ENCODE measurements around the gene TMPRSS7.
A peak's percentile ranks its signal among the peaks of the same experiment; 100 is the strongest.

Gene TMPRSS7

GRCh38 chr3:112000367-112000771, 34.2 kb upstream of the TMPRSS7 start:
- POLR2A ChIA-PET (ENCODE audit: low non-redundant PET) = no interaction called here
- TF ChIP-seq CTCF (conservative IDR thresholded peaks at IDR 0.05; ENCODE audit: low read depth) = no peak
- H3K27ac ChIP-seq = no peak overlapping the region
- CTCF ChIA-PET = no interaction called here
- no peak for DNase-seq (ENCODE audit: low spot score)

GRCh38 chr3:112000966-112001365, 33.6 kb upstream of the TMPRSS7 start:
- ChIA-PET POLR2A (ENCODE audit: low non-redundant PET) (no interaction called here), CTCF (interaction anchor here (0.6 kb wide), 1 partner anchor 223 kb away, joined by 3 read pairs; no protein-coding TSS in a partner anchor)

DNA sequence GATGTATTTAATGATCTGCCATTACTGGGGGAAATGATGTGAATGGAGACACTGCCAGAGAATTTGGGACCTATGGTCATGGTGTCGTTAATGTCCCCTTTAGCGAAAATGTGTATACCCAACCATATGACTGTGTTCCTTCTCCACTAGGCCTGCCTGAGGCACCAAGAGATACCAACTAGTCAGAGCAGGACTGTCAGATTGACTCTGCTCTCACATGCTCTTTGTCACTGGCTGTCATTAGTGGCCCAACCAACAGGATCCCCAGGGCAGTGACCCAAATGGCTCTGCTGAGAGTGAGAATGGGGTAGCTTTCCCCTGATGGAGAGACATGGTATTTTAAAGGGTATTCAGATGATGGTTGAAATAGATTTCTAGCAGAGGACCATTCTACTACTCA, 33.0 kb upstream of the TMPRSS7 start:
- ChIA-PET CTCF (interaction anchor here (0.6 kb wide), 1 partner anchor 224 kb away, joined by 3 read pairs; no protein-coding TSS in a partner anchor), POLR2A (ENCODE audit: low non-redundant PET) (no interaction called here)
- no peak overlapping the region for H3K27ac ChIP-seq
- no peak for TF ChIP-seq CTCF (conservative IDR thresholded peaks at IDR 0.05; ENCODE audit: low read depth)
- DNase-seq (ENCODE audit: low spot score) = no peak

More at GRCh38 chr3:112000966-112001365, 33.6 kb upstream of the TMPRSS7 start:
- DNase-seq (ENCODE audit: low spot score) = no peak
- no peak overlapping the region for H3K27ac ChIP-seq
- no peak for TF ChIP-seq CTCF (conservative IDR thresholded peaks at IDR 0.05; ENCODE audit: low read depth)

- TF ChIP-seq CTCF (conservative IDR thresholded peaks at IDR 0.05; ENCODE audit: low read depth) = no peak
- ChIA-PET CTCF (no interaction called here), POLR2A (ENCODE audit: low non-redundant PET) (interaction anchor here (0.6 kb wide), 1 partner anchor 500 kb away, joined by 4 read pairs; no protein-coding TSS in a partner anchor)
- peak; percentile 54 for DNase-seq (ENCODE audit: low spot score)
- H3K27ac ChIP-seq = no peak overlapping the region
Measured at GRCh38 chr3:112002096-112002971, 32.2 kb upstream of the TMPRSS7 start.

- H3K27ac ChIP-seq = no peak overlapping the region
- CTCF ChIA-PET = interaction anchor here (0.7 to 1.0 kb wide), 3 partner anchors 12 to 136 kb away, joined by 4 to 6 read pairs (median 5); no protein-coding TSS in a partner anchor
- TF ChIP-seq CTCF (conservative IDR thresholded peaks at IDR 0.05; ENCODE audit: low read depth) = no peak
- POLR2A ChIA-PET (ENCODE audit: low non-redundant PET) = interaction anchor here (0.5 kb wide), 1 partner anchor 82 kb away, joined by 7 read pairs; no protein-coding TSS in a partner anchor
- DNase-seq (ENCODE audit: low spot score) = no peak
Measured at GRCh38 chr3:112003321-112004080, 31.0 kb upstream of the TMPRSS7 start.

DNA sequence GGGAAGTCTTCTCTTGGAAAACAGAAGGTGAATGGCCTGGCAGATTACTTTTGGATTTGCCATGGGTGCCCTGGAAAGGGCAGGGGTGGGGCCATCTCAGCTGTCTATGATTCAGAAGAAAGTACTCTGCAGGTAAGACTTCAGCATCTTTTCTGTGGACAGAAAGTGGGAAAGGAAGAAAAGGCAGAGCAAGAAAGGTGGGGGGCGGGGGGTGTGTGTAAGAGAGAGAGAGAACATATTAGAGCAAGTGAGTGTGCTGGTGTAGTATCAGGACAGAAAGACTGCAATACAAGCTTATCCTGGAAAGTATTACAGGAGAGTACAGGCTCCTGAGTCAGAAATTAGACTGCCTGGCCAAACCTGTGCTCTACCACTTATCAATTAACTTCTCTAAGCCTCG, 30.3 kb upstream of the TMPRSS7 start:
- CTCF ChIA-PET = interaction anchor here (0.7 to 1.0 kb wide), 3 partner anchors 11 to 137 kb away, joined by 4 to 6 read pairs (median 5); no protein-coding TSS in a partner anchor
- POLR2A ChIA-PET (ENCODE audit: low non-redundant PET) = no interaction called here

More for the DNA sequence above, 30.3 kb upstream of the TMPRSS7 start:
- TF ChIP-seq CTCF (conservative IDR thresholded peaks at IDR 0.05; ENCODE audit: low read depth) = no peak
- no peak overlapping the region for H3K27ac ChIP-seq
- DNase-seq (ENCODE audit: low spot score) = no peak
